KMS-11 (cell line): ENCODE data around the gene PPP1R14D.
A peak's percentile ranks its signal among the peaks of the same experiment; 100 is the strongest.
"Not testable (repeated sequence)": the region's sequence is repeated elsewhere in the genome, so short reads cannot be mapped to it uniquely, and the experiment has no call there.

Experiments used
- H2AFZ ChIP-seq: fragments of 200-600 bp; sonication (generic); 2 replicates; pipeline ENCODE4 v1.6.1; 2016; ENCODE audit warnings: antibody characterized with exemption, mixed run types, low read depth
- H3K27ac ChIP-seq: fragments of 200-600 bp; sonication (generic); 2 replicates; pipeline ENCODE4 v1.6.1; 2016; ENCODE audit warnings: mild to moderate bottlenecking, mixed run types
- H3K27me3 ChIP-seq: fragments of 200-600 bp; sonication (generic); 2 replicates; pipeline ENCODE4 v1.6.1; 2017; ENCODE audit warnings: mild to moderate bottlenecking, low read depth, mixed run types, moderate library complexity; ENCODE audit not compliant: insufficient read depth
- H3K36me3 ChIP-seq: fragments of 200-600 bp; sonication (generic); 2 replicates; pipeline ENCODE4 v1.6.1; 2017; ENCODE audit warnings: mild to moderate bottlenecking, mixed run types; ENCODE audit not compliant: insufficient read depth
- H3K4me1 ChIP-seq: fragments of 200-600 bp; sonication (generic); 2 replicates; pipeline ENCODE4 v1.6.1; 2016; ENCODE audit warnings: mild to moderate bottlenecking, low read depth, mixed run types; ENCODE audit not compliant: poor library complexity, severe bottlenecking
- H3K4me2 ChIP-seq: fragments of 200-600 bp; sonication (generic); 2 replicates; pipeline ENCODE4 v1.7.0; 2016; ENCODE audit warnings: mild to moderate bottlenecking, mixed run types
- H3K4me3 ChIP-seq: fragments of 200-600 bp; sonication (generic); IDR thresholded peaks from 2 replicates; pipeline ENCODE4 v1.6.1; 2017; ENCODE audit warnings: low read depth, low read length, mixed read lengths; ENCODE audit not compliant: insufficient read depth
- H3K79me2 ChIP-seq: fragments of 200-600 bp; sonication (generic); 2 replicates; pipeline ENCODE4 v1.6.1; 2016; ENCODE audit warnings: low read depth, mixed run types; ENCODE audit not compliant: insufficient read depth
- H3K9ac ChIP-seq: fragments of 200-600 bp; sonication (generic); 2 replicates; pipeline ENCODE4 v1.6.1; 2016; ENCODE audit warnings: mild to moderate bottlenecking, mixed run types
- H4K20me1 ChIP-seq: fragments of 200-600 bp; sonication (generic); 2 replicates; pipeline ENCODE4 v1.6.1; 2016; ENCODE audit warnings: mild to moderate bottlenecking, mixed run types; ENCODE audit not compliant: insufficient read depth
- TF ChIP-seq, protein P1 (sequence below): fragments of 200-600 bp; sonication (generic); conservative IDR thresholded peaks from 2 replicates; pipeline ENCODE4 v1.6.1; 2017; ENCODE audit warnings: low read depth, mild to moderate bottlenecking, antibody characterized with exemption, low read length, moderate library complexity, mixed read lengths

PPP1R14D gene

DNA sequence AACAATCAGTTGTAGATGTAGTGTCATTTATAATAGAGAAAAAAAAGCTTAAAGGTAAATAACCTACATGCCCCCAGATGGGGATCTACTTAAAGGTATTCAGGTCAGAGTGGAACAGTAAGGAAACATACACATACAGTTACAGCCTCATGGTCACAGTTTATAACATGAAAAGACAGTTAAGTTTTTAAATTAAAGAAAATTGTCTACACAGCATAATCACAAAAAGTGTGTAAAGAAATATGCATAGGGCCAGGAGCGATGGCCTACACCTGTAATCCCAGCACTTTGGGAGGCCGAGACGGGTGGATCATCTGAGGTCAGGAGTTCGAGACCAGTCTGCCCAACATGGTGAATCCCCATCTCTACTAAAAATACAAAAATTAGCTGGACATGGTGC is 38.7 kb upstream of the PPP1R14D start:
- Histone ChIP-seq H3K36me3 (no peaks in the 10 kb centered on the region), H3K79me2 (no peaks in the 10 kb centered on the region), H3K9ac (no peak overlapping the region), H3K4me1 (peaks cover 11% of the 10 kb centered on the region), H4K20me1 (no peaks in the 10 kb centered on the region), H3K27me3 (no peaks in the 10 kb centered on the region), H2AFZ (no peak overlapping the region), H3K4me3 (no peak overlapping the region), H3K27ac (no peak overlapping the region), H3K4me2 (no peak overlapping the region)
- TF ChIP-seq, protein P1, sequence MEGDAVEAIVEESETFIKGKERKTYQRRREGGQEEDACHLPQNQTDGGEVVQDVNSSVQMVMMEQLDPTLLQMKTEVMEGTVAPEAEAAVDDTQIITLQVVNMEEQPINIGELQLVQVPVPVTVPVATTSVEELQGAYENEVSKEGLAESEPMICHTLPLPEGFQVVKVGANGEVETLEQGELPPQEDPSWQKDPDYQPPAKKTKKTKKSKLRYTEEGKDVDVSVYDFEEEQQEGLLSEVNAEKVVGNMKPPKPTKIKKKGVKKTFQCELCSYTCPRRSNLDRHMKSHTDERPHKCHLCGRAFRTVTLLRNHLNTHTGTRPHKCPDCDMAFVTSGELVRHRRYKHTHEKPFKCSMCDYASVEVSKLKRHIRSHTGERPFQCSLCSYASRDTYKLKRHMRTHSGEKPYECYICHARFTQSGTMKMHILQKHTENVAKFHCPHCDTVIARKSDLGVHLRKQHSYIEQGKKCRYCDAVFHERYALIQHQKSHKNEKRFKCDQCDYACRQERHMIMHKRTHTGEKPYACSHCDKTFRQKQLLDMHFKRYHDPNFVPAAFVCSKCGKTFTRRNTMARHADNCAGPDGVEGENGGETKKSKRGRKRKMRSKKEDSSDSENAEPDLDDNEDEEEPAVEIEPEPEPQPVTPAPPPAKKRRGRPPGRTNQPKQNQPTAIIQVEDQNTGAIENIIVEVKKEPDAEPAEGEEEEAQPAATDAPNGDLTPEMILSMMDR = no peak

DNA sequence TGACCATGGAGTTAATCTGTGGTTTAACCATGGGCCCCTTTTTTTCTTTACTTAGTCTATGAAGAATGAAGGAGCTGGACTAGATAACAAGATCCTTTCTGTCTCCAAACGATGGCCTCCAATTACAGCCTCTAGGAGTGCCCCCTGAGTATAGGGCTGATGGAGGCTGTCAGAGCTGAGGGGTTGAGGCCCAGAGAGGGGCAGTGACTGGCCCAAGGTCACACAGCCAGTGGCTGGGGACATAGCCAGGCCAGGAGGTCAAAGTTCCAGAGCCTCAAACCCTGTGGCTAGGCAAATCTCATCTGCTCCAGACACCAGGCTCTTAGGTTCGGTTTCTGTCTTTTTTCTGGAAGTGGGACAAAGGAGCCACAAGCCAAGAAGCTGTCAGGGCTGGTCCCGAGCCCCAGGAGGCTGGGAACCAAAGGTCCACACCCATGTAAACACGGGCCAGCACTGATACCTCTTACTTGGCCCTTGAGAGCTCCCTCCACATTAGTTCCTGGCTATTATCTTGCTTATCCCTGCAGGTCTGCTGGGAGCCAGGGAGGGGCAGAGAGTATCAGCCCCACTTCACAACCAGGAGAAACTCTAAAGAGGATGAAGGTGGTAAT is 35.3 kb upstream of the PPP1R14D start:
- H3K27ac ChIP-seq = no peak overlapping the region
- H4K20me1 ChIP-seq = no peaks in the 10 kb centered on the region
- TF ChIP-seq, protein P1 = no peak
- H3K4me3 ChIP-seq = no peak overlapping the region
- no peaks in the 10 kb centered on the region for H3K27me3 ChIP-seq
- H3K4me1 ChIP-seq = no peaks in the 10 kb centered on the region
- no peak overlapping the region for H3K4me2 ChIP-seq
- no peaks in the 10 kb centered on the region for H3K79me2 ChIP-seq
- H3K9ac ChIP-seq = no peak overlapping the region
- no peak overlapping the region for H2AFZ ChIP-seq
- H3K36me3 ChIP-seq = no peaks in the 10 kb centered on the region

DNA sequence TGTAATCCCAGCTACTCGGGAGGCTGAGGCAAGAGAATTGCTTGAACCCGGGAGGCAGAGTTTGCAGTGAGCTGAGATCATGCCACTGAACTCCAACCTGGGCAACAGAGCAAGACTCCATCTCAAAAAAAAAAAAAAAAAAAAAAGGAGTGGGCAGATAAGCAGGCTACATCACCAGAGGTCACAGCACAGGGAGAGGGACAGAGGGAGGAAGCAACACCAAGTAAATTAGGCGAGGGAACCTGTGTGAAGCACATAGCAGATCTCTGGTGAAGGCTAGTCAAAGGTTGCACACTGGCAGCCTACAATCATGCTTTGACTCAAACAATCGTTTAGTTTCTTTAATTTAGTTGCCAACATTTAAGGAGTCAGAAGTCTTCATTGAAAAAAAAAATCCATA is 32.6 kb upstream of the PPP1R14D start:
- H3K9ac ChIP-seq, H3K4me2 ChIP-seq, H3K27ac ChIP-seq, H2AFZ ChIP-seq, H3K4me3 ChIP-seq, H3K36me3 ChIP-seq, H3K27me3 ChIP-seq, H3K79me2 ChIP-seq, H4K20me1 ChIP-seq: not testable (repeated sequence)
- H3K4me1 ChIP-seq = peaks cover 13% of the 10 kb centered on the region

DNA sequence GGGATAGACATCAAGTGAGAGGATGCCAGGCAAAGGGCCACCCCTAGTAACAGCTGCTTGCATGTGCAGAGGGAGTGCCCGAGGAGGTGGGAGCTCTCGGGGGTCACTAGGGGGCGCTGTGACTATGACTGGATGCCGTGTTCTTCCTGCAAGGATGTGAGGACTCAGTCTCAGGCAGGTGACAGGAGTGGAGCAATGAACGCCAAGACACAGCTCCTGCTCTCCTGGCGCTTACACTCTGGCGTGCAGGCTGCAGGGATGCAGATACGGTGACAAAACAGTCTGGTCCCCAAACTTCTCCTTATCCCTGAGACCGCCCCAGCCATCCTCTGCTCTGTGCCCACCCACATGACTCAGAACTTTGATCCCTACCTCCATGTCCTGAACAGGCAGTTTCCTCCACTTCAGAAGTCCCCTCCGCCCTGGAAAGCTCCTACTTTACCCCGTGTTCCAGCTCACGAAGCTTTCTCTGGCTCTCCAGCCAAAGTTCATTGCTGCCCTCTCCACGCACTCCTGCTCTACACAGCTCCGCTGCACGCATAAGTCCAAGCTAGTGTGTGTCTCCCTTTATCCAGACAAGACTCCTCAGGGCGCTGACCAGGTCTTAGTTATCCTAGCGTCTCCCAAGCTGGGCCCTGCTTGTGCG is 30.8 kb upstream of the PPP1R14D start:
- H3K27me3 ChIP-seq = no peaks in the 10 kb centered on the region
- H3K4me2 ChIP-seq = no peak overlapping the region
- peak overlapping the region; percentile 26; the same call in 1 of the 2 replicates for H2AFZ ChIP-seq
- TF ChIP-seq, protein P1 = peak; percentile 86
- no peak overlapping the region for H3K27ac ChIP-seq
- no peaks in the 10 kb centered on the region for H4K20me1 ChIP-seq
- H3K4me1 ChIP-seq = peaks cover 13% of the 10 kb centered on the region
- no peaks in the 10 kb centered on the region for H3K79me2 ChIP-seq
- no peak overlapping the region for H3K9ac ChIP-seq
- no peaks in the 10 kb centered on the region for H3K36me3 ChIP-seq
- no peak overlapping the region for H3K4me3 ChIP-seq

DNA sequence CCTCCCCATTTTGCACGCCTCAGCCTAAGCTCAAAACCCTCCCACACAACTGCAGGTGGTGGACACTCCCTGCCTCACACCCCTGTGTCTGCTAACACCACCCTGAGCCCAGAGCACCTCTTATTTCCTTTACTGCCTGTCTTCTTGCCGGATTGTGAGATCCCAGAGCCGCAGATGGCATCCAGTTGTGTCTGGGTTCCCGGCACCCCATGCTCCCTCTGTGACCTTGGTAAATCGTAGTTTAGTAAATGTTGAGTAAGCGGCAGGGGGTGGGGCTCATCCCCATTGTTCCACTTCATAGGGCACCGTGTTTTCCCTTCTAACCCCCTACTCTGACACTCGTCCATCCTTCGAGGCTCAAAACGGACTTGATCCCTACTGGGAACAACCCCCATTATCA is 30.2 kb upstream of the PPP1R14D start:
- Histone ChIP-seq H3K4me1 (peaks cover 13% of the 10 kb centered on the region), H3K27me3 (no peaks in the 10 kb centered on the region), H4K20me1 (no peaks in the 10 kb centered on the region), H3K4me2 (no peak overlapping the region), H3K27ac (no peak overlapping the region), H3K36me3 (no peaks in the 10 kb centered on the region), H2AFZ (no peak overlapping the region), H3K79me2 (no peaks in the 10 kb centered on the region), H3K4me3 (no peak overlapping the region), H3K9ac (no peak overlapping the region)
- TF ChIP-seq, protein P1 = no peak
